ENCODE data around the gene ENTPD8. TPM values are rescaled to one million over a fixed set of nuclear protein-coding genes. Genes with fewer than 3 reads are reported as not detected.
A peak's percentile ranks its signal among the peaks of the same experiment; 100 is the strongest.

ENTPD8 gene
- total and polyA plus RNA-seq, 2 of the 13 experiments (the other 11 are each of a cell fraction or from before 2014, with no cell fraction given): 0.26 to 0.44 TPM

- TF ChIP-seq, protein P1, sequence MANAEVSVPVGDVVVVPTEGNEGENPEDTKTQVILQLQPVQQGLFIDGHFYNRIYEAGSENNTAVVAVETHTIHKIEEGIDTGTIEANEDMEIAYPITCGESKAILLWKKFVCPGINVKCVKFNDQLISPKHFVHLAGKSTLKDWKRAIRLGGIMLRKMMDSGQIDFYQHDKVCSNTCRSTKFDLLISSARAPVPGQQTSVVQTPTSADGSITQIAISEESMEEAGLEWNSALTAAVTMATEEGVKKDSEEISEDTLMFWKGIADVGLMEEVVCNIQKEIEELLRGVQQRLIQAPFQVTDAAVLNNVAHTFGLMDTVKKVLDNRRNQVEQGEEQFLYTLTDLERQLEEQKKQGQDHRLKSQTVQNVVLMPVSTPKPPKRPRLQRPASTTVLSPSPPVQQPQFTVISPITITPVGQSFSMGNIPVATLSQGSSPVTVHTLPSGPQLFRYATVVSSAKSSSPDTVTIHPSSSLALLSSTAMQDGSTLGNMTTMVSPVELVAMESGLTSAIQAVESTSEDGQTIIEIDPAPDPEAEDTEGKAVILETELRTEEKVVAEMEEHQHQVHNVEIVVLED (CRISPR knock-in tag; IDR thresholded peaks at IDR 0.05; ENCODE audit: borderline replicate concordance): no peak
- TF ChIP-seq GLI4 (CRISPR knock-in tag; IDR thresholded peaks at IDR 0.05; ENCODE audit: borderline replicate concordance) (no peak), ZNF205 (CRISPR knock-in tag; IDR thresholded peaks at IDR 0.05) (0 out of 2 replicates have a peak, but pooled peaks have one; percentile 22), RCOR2 (CRISPR knock-in tag; IDR thresholded peaks at IDR 0.05) (no peak), ZKSCAN1 (IDR thresholded peaks at IDR 0.05; ENCODE audit: low read length) (no peak), ZC3H13 (CRISPR knock-in tag; IDR thresholded peaks at IDR 0.05) (no peak), NFIB (CRISPR knock-in tag; IDR thresholded peaks at IDR 0.05; ENCODE audit: borderline replicate concordance) (no peak), ARID4A (CRISPR knock-in tag; IDR thresholded peaks at IDR 0.05; ENCODE audit: borderline replicate concordance) (peak; percentile 49; the same call in 1 of the 2 replicates), HOMEZ (CRISPR knock-in tag; IDR thresholded peaks at IDR 0.05; ENCODE audit: low read depth) (no peak)
- TF ChIP-seq, protein P2, sequence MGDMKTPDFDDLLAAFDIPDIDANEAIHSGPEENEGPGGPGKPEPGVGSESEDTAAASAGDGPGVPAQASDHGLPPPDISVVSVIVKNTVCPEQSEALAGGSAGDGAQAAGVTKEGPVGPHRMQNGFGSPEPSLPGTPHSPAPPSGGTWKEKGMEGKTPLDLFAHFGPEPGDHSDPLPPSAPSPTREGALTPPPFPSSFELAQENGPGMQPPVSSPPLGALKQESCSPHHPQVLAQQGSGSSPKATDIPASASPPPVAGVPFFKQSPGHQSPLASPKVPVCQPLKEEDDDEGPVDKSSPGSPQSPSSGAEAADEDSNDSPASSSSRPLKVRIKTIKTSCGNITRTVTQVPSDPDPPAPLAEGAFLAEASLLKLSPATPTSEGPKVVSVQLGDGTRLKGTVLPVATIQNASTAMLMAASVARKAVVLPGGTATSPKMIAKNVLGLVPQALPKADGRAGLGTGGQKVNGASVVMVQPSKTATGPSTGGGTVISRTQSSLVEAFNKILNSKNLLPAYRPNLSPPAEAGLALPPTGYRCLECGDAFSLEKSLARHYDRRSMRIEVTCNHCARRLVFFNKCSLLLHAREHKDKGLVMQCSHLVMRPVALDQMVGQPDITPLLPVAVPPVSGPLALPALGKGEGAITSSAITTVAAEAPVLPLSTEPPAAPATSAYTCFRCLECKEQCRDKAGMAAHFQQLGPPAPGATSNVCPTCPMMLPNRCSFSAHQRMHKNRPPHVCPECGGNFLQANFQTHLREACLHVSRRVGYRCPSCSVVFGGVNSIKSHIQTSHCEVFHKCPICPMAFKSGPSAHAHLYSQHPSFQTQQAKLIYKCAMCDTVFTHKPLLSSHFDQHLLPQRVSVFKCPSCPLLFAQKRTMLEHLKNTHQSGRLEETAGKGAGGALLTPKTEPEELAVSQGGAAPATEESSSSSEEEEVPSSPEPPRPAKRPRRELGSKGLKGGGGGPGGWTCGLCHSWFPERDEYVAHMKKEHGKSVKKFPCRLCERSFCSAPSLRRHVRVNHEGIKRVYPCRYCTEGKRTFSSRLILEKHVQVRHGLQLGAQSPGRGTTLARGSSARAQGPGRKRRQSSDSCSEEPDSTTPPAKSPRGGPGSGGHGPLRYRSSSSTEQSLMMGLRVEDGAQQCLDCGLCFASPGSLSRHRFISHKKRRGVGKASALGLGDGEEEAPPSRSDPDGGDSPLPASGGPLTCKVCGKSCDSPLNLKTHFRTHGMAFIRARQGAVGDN (CRISPR knock-in tag; IDR thresholded peaks at IDR 0.05): peak; percentile 72
- TF ChIP-seq, protein P3, sequence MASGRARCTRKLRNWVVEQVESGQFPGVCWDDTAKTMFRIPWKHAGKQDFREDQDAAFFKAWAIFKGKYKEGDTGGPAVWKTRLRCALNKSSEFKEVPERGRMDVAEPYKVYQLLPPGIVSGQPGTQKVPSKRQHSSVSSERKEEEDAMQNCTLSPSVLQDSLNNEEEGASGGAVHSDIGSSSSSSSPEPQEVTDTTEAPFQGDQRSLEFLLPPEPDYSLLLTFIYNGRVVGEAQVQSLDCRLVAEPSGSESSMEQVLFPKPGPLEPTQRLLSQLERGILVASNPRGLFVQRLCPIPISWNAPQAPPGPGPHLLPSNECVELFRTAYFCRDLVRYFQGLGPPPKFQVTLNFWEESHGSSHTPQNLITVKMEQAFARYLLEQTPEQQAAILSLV (CRISPR knock-in tag; IDR thresholded peaks at IDR 0.05; ENCODE audit: borderline replicate concordance): no peak; the same call in 1 of the 2 replicates
Measured at GRCh38 chr9:137406876-137407589, 34.1 kb downstream of the ENTPD8 start (continued).
